GM12891 (cell line): ENCODE measurements around the gene VAX1. TPM values are rescaled to one million over a fixed set of nuclear protein-coding genes. Genes with fewer than 3 reads are reported as not detected.
"Not testable (repeated sequence)": the region's sequence is repeated elsewhere in the genome, so short reads cannot be mapped to it uniquely, and the experiment has no call there.

Experiments
- DNase-seq: peaks from one replicate; pipeline ENCODE4 v3.0.0; 2011; ENCODE audit warnings: low spot score; ENCODE audit not compliant: insufficient read length
- FAIRE-seq: peaks from 2 replicates; lab custom pipeline; 2011; peaks lifted over from hg19 to GRCh38; lab: Jason Lieb, UNC
- PAX5 ChIP-seq: IDR thresholded peaks from 2 replicates; pipeline ENCODE4 v1.6.1; 2011; ENCODE audit warnings: low read length, moderate library complexity, mild to moderate bottlenecking; ENCODE audit not compliant: insufficient read depth, severe bottlenecking
- POLR2A ChIP-seq: IDR thresholded peaks from 2 replicates; pipeline ENCODE4 v1.6.1; 2011; ENCODE audit warnings: low read depth, low read length, control low read depth
- POLR2AphosphoS5 ChIP-seq: IDR thresholded peaks from 2 replicates; pipeline ENCODE4 v1.6.1; 2011; ENCODE audit warnings: low read depth, low read length, control low read depth
- POU2F2 ChIP-seq: IDR thresholded peaks from 2 replicates; pipeline ENCODE4 v1.6.1; 2011; ENCODE audit warnings: low read depth, mild to moderate bottlenecking, control low read depth, low read length, moderate library complexity
- SPI1 ChIP-seq: IDR thresholded peaks from 2 replicates; pipeline ENCODE4 v1.6.1; 2011; ENCODE audit warnings: low read depth, low read length, control low read depth
- TAF1 ChIP-seq: IDR thresholded peaks from 2 replicates; pipeline ENCODE4 v1.6.1; 2011; ENCODE audit warnings: low read depth, low read length, control low read depth
- polyA plus RNA-seq: library from polyadenylated mRNA; unstranded; fragments of >200 nt; gene quantifications from one replicate; pipeline ENCODE4 v1.2.1, GENCODE V29; 2012; ENCODE audit warnings: low read depth, missing spikeins, inconsistent platforms; ENCODE audit not compliant: missing spikeins

The VAX1 gene, protein sequence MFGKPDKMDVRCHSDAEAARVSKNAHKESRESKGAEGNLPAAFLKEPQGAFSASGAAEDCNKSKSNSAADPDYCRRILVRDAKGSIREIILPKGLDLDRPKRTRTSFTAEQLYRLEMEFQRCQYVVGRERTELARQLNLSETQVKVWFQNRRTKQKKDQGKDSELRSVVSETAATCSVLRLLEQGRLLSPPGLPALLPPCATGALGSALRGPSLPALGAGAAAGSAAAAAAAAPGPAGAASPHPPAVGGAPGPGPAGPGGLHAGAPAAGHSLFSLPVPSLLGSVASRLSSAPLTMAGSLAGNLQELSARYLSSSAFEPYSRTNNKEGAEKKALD
- polyA plus RNA-seq = not detected

DNA sequence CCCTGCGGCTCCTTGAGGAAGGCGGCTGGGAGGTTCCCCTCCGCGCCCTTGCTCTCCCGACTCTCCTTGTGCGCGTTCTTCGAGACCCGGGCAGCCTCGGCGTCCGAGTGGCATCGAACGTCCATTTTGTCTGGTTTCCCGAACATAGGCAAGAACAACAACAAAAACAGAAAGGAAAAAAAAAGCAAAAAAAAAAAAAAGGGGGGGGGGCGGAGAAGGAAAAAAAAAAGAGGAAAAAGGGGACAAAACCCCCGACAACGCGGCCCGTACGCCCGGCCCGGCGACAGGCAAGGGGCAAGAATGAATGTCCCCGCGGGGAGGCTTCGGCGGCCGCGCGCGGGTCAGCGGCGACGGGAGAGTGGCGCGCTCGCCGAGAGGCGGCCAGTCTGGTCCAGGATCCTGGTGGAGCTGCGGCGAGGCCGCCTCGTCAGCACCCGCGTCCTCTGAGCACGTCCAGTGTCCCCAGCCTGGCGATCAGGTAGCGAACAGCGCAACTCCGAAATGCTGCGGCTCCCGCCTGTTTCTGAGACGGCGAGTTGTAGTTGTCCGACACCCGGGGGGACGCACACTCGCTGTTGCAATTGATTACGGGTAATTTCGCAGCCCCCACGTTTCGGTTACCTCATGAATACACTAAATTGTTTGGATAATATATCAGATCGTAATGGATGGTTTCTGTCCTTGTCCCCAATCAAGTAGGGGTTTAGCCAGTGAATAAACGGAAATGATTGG, at the start of gene VAX1:
VAX1 (minus strand) TSS at position 360 of the 732 bp plus-strand sequence; CDS start at position 146, 214 bp downstream.
- DNase-seq (no peak), FAIRE-seq (no peak)
- TF ChIP-seq PAX5 (no peak), TAF1 (no peak), POLR2A (no peak), SPI1 (no peak), POU2F2 (no peak), POLR2AphosphoS5 (no peak)

DNA sequence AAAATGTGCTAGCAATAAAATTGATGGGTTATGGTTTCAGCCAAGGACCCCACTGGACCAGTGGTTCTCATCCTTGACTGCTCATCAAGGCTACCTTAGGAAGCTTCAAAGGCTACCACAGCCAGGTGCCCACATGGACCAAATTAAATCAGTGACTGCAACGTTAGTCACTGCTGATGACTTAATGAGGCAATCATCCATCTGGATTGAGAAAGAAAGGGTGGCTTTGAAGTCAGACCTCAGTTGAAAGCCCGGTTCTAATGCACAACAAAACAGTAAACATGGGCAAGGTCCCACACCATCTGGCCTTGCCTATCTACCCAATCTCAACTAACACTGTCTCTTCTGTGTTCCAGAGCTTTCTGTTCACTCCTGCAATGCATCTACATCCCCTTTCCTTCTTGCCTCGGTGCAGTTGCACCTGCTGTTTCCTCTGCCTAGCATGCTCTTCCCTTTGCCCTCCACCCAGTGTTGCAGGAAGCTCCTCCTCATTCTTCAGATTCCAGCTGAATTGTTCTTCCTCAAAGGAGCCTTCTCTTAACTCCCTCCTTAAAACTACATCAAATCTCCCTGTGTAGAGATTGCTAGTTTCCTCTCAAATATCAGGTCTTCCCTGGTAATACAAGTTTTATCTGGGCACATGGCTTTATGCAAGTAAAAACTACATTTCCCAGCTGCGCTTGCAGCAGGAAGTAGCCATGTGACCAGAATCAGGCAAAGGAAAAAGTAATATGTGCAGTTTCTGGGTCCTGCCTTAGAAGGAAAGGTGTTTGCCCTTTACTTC, 49.0 kb upstream of the VAX1 start:
- DNase-seq = no peak
- no peak for FAIRE-seq
- TF ChIP-seq PAX5 (no peak), POLR2AphosphoS5 (no peak), POLR2A (no peak)

DNA sequence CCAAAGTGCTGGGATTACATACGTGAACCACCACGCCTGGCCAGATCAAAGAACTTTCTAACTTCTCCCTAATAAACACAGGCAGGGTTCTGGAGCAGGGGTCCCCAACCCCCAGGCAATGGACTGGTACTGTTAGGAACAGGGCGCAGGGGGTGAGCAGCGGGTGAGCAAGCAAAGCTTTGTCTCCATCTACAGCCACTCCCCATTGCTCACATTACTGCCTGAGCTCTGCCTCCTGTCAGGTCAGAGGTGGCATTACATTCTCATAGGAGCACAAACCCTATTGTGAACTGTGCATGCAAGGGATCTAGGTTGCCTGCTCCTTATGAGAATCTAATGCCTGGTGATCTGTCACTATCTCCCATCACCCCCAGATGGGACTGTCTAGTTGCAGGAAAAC, 47.7 kb upstream of the VAX1 start:
- not testable (repeated sequence) for FAIRE-seq, DNase-seq

DNA sequence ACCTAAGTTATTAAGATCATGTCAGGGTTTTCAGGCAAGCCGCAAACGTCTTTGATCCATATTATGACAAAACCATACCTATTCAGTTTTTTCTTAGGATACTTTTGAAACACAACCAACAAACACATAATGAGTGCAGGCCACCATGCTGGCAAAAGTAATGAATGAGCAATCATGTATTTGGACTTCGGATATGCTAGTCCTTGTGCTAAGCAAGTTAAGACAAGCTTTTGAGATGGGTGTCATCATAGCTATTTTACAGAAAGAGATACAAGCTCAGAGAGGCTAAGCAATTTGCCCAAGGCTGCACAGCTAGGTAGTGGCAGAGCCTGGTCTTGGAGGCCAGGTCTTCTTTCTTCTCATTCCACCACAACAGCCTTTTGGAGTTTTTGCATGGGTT, 46.8 kb upstream of the VAX1 start:
- DNase-seq = no peak
- no peak for FAIRE-seq

DNA sequence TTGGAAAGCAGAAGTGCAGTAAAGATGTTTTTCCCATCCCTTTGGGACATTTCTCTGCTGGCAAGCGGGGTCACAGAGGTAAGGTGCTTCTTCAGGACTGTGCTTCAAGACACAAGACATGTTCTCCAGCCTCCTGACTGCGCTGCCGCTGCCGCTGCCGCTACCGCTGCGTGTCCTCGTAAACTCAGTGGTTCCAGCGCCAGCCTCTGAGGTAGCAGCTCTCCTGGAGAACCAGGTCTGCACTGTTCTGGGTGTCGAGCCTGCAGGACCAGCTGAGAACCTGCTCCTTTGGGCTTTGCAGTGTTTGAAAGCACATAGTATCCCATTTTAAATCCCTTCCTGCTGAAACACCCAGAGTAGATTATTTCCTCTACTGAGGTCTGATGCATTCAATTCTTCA, 46.2 kb upstream of the VAX1 start:
- DNase-seq (no peak), FAIRE-seq (no peak)
- TF ChIP-seq POU2F2 = no peak
- no peak for TF ChIP-seq POLR2AphosphoS5
- no peak for TF ChIP-seq SPI1
- no peak for TF ChIP-seq TAF1
- no peak for TF ChIP-seq POLR2A
- TF ChIP-seq PAX5 = no peak

More for the DNA sequence above, 46.8 kb upstream of the VAX1 start:
- TF ChIP-seq SPI1 (no peak), POLR2A (no peak), POLR2AphosphoS5 (no peak), PAX5 (no peak), POU2F2 (no peak), TAF1 (no peak)

DNA sequence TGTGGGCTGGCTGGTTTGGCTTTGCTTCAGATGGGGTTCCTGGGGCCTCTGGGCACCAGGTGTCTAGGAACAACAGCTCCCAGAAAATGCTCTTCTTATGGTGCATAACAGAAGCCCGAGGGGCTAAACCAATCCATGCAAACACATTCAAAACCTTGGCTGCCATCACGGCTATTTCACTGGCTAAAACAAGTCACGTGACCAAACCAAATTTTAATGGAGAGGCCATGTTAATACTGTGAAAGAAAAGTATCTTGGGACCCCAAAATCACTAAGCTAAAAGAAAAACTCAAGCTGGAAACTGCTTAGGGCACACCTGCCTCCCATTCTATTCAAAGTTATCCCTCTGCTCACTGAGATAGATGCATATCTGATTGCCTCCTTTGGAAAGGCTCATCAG, 40.1 kb upstream of the VAX1 start:
- TF ChIP-seq PAX5 (no peak), POLR2A (no peak), TAF1 (no peak), SPI1 (no peak), POU2F2 (no peak), POLR2AphosphoS5 (no peak)
- FAIRE-seq = no peak
- DNase-seq = no peak

DNA sequence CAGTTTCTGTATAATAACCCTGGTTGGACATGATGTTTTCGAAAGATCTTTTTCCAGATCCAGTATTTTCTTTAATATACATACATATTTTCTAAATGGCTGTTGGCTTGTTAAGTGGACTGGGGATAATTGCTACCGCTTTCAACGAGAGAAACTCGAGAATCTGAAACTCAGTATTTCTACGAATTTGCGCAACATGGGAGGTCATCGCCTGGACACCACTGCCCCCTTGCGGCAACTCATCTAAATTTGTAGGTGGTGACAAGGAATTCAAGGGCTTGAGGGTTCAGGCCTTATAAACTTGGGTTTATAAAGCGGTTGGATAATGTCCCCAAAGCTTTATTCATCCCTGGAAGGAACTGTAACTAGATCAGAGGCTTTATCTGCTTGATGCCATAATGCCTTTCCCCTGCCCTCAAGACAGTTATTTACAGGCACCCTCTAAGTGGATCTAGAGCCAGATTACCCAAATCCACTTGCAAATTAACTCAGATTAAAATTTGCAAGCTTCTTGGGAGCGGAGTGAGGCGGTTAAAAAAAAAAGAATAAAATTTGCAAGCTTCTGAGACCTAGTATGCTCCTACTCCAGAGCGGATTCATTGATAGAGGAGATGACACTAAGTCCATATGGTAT, 37.9 kb upstream of the VAX1 start:
- DNase-seq = no peak
- FAIRE-seq = peak; percentile 76

DNA sequence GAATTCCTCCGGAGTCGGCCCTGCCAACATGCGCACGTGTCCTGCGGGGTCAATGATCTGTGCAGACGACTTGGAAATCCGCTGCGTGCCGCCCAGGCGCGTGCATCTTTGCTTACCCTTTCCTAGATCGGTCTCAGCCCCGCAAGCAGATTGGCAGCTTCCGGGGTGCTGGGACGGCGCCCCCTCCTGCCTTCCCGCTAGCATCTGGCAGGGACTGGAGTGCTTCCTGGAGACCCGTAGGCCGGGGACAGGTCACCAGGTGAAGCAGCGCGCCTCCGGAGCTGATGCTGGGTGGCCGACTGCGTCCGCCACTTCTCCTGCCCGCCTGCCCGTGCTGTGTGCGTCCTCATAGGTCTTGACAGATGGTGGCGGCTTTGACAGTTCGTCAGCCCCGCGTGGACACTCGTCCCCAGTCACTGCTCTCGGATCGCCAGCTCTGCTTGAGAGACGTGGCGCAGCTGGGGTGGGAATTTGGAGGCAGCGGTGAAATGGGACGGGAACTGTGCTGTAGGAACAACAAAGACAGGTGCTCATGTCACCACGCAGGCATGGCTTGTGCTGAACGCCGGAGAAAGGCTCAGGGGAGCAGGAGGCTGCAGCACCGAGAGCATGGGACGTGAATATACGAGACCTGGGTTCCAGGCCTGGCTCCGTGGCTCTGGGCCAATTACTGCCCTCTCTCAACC, 37.3 kb upstream of the VAX1 start:
- TF ChIP-seq PAX5 (no peak), POU2F2 (no peak), POLR2A (no peak), TAF1 (no peak), SPI1 (no peak), POLR2AphosphoS5 (no peak)
- FAIRE-seq = peak; percentile 35
- no peak for DNase-seq

More for the DNA sequence above, 37.9 kb upstream of the VAX1 start:
- TF ChIP-seq POLR2AphosphoS5 (no peak), TAF1 (no peak), POLR2A (no peak), SPI1 (no peak), POU2F2 (no peak), PAX5 (no peak)

DNA sequence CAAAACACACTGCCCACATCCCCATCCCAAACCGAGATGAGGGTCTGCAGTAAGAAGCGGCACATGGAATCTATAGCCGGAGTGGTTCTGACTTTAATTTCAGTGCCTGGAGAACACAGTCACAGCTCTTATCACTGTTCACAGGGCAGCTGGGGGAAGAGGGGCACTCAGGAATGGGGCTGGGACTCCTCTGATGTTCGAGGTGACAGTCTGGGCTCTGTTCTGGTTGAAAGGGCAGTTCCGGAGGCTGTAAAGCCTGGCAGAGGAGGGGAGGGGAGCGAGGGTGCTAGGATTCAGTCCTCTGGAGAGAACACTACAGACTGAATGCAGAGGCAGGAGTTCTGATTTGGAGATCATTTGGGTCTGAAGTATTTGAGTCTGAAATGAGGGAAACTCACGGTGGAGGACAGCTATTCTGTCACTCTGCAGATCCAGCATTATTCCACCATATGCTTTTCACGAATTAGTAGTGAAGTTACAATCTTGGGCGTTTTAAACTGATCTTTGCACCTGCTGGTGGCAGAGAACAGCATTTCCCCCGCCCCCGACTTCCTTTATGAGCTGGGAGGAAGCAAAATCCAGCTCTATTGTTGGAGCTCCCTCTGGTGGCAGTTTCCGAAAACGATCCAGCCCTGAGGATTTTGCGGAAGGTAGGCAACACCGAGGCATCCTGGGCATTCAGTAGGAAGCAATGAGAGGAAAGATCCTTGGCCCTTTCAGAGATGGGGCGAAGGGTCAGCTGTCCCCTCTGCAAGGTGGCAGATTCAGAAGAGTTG, 36.6 kb upstream of the VAX1 start:
- DNase-seq = no peak
- TF ChIP-seq POLR2A (no peak), POLR2AphosphoS5 (no peak), TAF1 (no peak), SPI1 (peak; percentile 19; the same call in 1 of the 2 replicates)
- peak; percentile 48 for FAIRE-seq
